Uterus (tissue), 4 donors: ENCODE data around the gene NTRK2. TPM values are rescaled to one million over a fixed set of nuclear protein-coding genes. Genes with fewer than 3 reads are reported as not detected.

Experiments
- DNase-seq, 2 donors: peaks; one replicate each; pipeline ENCODE4 v3.0.0-alpha.2; 2019 to 2020
- H3K27ac ChIP-seq, 2 donors: fragments of 200-600 bp; sonication (generic); 1 replicate in 1 of 2; 2 replicates in 1 of 2; pipeline ENCODE4 v1.5.1; 2016 to 2018
- H3K27me3 ChIP-seq, 2 donors: fragments of 200-600 bp; sonication (generic); one replicate each; pipeline ENCODE4 v1.5.1; 2018 to 2019; ENCODE audit warnings: control low read depth in 1 of 2
- H3K36me3 ChIP-seq, 2 donors: fragments of 200-600 bp; sonication (generic); one replicate each; pipeline ENCODE4 v1.5.1; 2019; ENCODE audit warnings: control low read depth in 1 of 2
- H3K4me1 ChIP-seq, 2 donors: fragments of 200-600 bp; sonication (generic); one replicate each; pipeline ENCODE4 v1.5.1; 2018 to 2019; ENCODE audit warnings: control low read depth in 1 of 2
- H3K4me3 ChIP-seq, 2 donors: fragments of 200-600 bp; sonication (generic); 1 replicate in 1 of 2; 2 replicates in 1 of 2; pipeline ENCODE4 v1.5.1; 2018 to 2019; ENCODE audit warnings: mild to moderate bottlenecking in 1 of 2
- H3K9me3 ChIP-seq, 2 donors: fragments of 200-600 bp; sonication (generic); one replicate each; pipeline ENCODE4 v1.5.1; 2019; ENCODE audit warnings: control low read depth in 1 of 2
- CTCF ChIP-seq, 4 experiments: fragments of 200-600 bp in 2 of 4; fragments of 450-650 bp in 2 of 4; sonication (generic) in 2 of 4; IDR thresholded peaks; one replicate each; pipeline ENCODE4 v1.5.1; 2016 to 2019; ENCODE audit warnings: antibody characterized with exemption in 4 of 4, mild to moderate bottlenecking in 2 of 4, moderate library complexity in 1 of 4
- POLR2A ChIP-seq, 2 donors: fragments of 450-650 bp; IDR thresholded peaks; one replicate each; pipeline ENCODE4 v1.6.1; 2016; ENCODE audit warnings: antibody characterized with exemption in 2 of 2, mild to moderate bottlenecking in 1 of 2, moderate library complexity in 1 of 2
- intact Hi-C: fragments of 100-400 bp; cut with DNase I; formaldehyde crosslinking; loops from one replicate; pipeline ENCODE4 v1.15.1; 2023; ENCODE audit warnings: low total_unique reads
- total RNA-seq, 4 donors: library from RNA; depleted of rRNA in 3 of 4; stranded (reverse); fragments of >200 nt in 3 of 4; gene quantifications; one replicate each; pipeline versions ENCODE4 v1.1.0 to v1.2.4, GENCODE V29; 2014 to 2023
- donor health status: DM: yes; HTN: yes; CAD: no.

Gene NTRK2
- total RNA-seq, 4 donors from 2014 or later: 6.5 to 23.2 (median 12.5) TPM

GRCh38 chr9:85046475-85046874, 376.9 kb downstream of the NTRK2 start:
- TF ChIP-seq CTCF (IDR thresholded peaks at IDR 0.05): no peak
- no peak for TF ChIP-seq POLR2A (IDR thresholded peaks at IDR 0.05)
- no peak for DNase-seq
- H3K27me3 ChIP-seq: no peaks in the 10 kb centered on the region
- no peak overlapping the region for H3K27ac ChIP-seq
- no peaks in the 10 kb centered on the region for H3K36me3 ChIP-seq
- H3K9me3 ChIP-seq: no peaks in the 10 kb centered on the region
- intact Hi-C loops: no loop called here
- no peak overlapping the region for H3K4me3 ChIP-seq
- no peaks in the 10 kb centered on the region for H3K4me1 ChIP-seq

- Histone ChIP-seq H3K27ac (no peak overlapping the region), H3K27me3 (no peaks in the 10 kb centered on the region), H3K4me3 (no peak overlapping the region), H3K4me1 (no peaks in the 10 kb centered on the region), H3K9me3 (no peaks in the 10 kb centered on the region), H3K36me3 (no peaks in the 10 kb centered on the region)
- no peak for DNase-seq
- intact Hi-C loops: no loop called here
- TF ChIP-seq CTCF (IDR thresholded peaks at IDR 0.05): no peak
- no peak for TF ChIP-seq POLR2A (IDR thresholded peaks at IDR 0.05)
These were observed 383.8 kb downstream of the NTRK2 start for GRCh38 chr9:85053206-85053786.

GRCh38 chr9:85054017-85054416, 384.5 kb downstream of the NTRK2 start:
- TF ChIP-seq POLR2A (IDR thresholded peaks at IDR 0.05): no peak
- no peak for TF ChIP-seq CTCF (IDR thresholded peaks at IDR 0.05)
- intact Hi-C loops: no loop called here

GRCh38 chr9:85055506-85056202, 386.1 kb downstream of the NTRK2 start:
- Histone ChIP-seq H3K4me1 (no peaks in the 10 kb centered on the region), H3K27ac (no peak overlapping the region), H3K4me3 (no peak overlapping the region), H3K9me3 (no peaks in the 10 kb centered on the region), H3K27me3 (no peaks in the 10 kb centered on the region), H3K36me3 (no peaks in the 10 kb centered on the region)
- intact Hi-C loops: no loop called here
- TF ChIP-seq POLR2A (IDR thresholded peaks at IDR 0.05): no peak
- no peak for TF ChIP-seq CTCF (IDR thresholded peaks at IDR 0.05)
- DNase-seq: no peak

More at GRCh38 chr9:85054017-85054416, 384.5 kb downstream of the NTRK2 start:
- H3K36me3 ChIP-seq: no peaks in the 10 kb centered on the region
- H3K27ac ChIP-seq: no peak overlapping the region
- H3K4me1 ChIP-seq: no peaks in the 10 kb centered on the region
- no peaks in the 10 kb centered on the region for H3K9me3 ChIP-seq
- no peak for DNase-seq
- no peak overlapping the region for H3K4me3 ChIP-seq
- no peaks in the 10 kb centered on the region for H3K27me3 ChIP-seq

GRCh38 chr9:85056203-85056572, 386.7 kb downstream of the NTRK2 start:
- Histone ChIP-seq H3K27me3 (no peaks in the 10 kb centered on the region), H3K4me1 (no peaks in the 10 kb centered on the region), H3K9me3 (no peaks in the 10 kb centered on the region), H3K27ac (no peak overlapping the region), H3K36me3 (no peaks in the 10 kb centered on the region), H3K4me3 (no peak overlapping the region)
- intact Hi-C loops: no loop called here
- no peak for TF ChIP-seq POLR2A (IDR thresholded peaks at IDR 0.05)
- TF ChIP-seq CTCF (IDR thresholded peaks at IDR 0.05): no peak
- no peak for DNase-seq
